Measurements from ENCODE around the gene CAMK2N1. TPM values are rescaled to one million over a fixed set of nuclear protein-coding genes. Genes with fewer than 3 reads are reported as not detected.
A peak's percentile ranks its signal among the peaks of the same experiment; 100 is the strongest.
"Not testable (repeated sequence)": the region's sequence is repeated elsewhere in the genome, so short reads cannot be mapped to it uniquely, and the experiment has no call there.

Gene CAMK2N1
- polyA plus RNA-seq, 1 donor = 5.9 TPM

GRCh38 chr1:20496725-20497383, 10.8 kb upstream of the CAMK2N1 start:
- not testable (repeated sequence) for DNase-seq

DNA sequence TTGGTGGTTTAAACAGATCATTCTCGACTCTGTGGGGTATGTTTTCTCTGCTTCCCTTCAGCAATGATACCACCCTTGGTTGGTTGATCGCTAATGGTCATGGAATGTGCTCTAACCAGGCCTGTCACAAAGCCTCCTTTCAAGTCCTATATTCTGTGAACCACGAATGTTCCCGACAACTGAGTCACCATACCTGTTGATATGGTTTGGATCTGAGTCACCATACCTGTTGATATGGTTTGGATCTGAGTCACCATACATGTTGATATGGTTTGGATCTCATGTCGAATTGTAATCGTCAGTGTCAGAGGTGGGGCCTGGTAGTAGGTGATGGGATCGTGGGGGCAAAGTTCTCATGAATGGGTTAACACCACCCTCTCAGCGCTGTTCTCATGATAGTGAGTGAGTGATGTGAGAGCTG, 10.2 kb upstream of the CAMK2N1 start:
- DNase-seq = no peak

DNA sequence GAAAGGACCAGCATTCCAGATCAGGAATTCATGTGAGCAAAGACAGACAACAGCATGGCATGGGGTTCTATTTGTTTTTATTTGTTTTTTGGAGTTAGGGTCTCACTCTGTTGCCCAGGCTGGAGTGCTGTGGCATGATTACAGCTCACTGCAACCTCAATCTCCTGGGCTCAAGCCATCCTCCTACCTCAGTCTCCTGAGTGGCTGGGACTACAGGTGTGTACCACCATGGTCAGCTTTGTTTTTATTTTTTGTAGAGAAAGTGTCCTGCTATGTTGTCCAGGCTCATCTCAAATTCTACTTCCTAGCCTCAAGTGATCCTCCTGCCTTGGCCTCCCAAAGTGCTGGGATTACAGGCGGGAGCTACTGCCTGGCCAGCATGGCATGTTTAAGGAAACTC, 9.7 kb upstream of the CAMK2N1 start:
- no peak for DNase-seq

- DNase-seq = no peak
Measured at GRCh38 chr1:20494609-20495311, 8.8 kb upstream of the CAMK2N1 start.

DNA sequence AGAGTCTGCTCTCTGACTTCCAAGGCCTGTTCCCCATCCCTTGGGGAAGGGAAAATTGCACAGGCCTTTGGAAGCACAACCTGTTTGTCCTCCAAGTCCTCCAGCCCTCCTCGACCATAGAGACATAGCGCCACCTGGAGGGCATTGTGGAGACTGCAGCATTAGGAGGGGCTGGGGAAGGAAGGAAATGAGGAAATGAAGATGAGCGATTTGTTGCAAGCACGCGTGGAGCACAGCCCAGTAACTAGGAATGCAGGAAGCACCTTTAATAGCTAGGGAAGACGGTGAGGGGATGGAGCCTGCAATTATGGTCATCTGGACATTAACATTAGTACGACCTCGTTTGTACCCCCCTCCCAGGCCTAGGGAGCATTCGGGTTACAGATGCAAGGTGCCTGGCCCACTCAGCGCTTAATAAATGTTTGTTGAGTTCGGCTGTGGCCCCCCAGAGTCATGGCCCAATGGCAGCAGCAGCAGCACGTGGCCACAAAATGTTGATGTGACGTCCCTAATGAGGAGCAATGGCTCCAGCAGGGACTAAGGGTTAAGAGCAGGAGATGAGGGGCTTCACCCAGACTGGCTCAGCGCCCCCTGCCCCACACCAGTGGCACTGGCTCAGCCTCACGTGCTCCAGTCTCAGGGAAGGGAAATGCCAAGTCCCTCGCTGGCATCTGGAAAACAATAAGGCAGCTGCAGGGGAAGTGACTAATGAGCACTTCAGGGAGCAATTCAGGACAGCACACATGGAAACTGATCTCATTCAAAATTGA, 8.0 kb upstream of the CAMK2N1 start:
- DNase-seq = peak; percentile 86

- no peak for DNase-seq
Measured at GRCh38 chr1:20493309-20493708, 7.3 kb upstream of the CAMK2N1 start.

DNA sequence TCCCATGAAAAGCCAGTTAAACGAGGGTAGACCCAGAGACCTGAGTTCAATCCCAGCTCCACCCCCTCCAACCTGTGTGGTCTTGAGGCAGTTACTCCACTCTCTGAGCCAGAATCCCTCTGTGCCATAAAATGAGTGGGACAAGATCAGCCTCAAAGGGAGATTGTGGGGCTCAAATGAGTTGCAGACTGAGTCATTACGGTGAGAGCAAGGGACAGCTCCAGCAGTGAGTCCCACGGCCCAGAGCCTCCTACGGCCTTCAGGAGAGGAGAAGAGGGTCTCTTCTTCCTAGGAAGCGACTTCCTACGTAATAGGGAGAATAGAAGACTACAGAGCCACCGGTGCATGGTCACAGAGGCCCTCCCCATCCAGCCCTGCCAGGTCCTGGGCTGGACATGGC, 6.7 kb upstream of the CAMK2N1 start:
- no peak for DNase-seq

- DNase-seq = no peak
Measured at GRCh38 chr1:20491866-20492265, 5.9 kb upstream of the CAMK2N1 start.

GRCh38 chr1:20491178-20491577, 5.2 kb upstream of the CAMK2N1 start:
- no peak for DNase-seq

GRCh38 chr1:20487236-20487590, 1.2 kb upstream of the CAMK2N1 start:
- DNase-seq = no peak

DNA sequence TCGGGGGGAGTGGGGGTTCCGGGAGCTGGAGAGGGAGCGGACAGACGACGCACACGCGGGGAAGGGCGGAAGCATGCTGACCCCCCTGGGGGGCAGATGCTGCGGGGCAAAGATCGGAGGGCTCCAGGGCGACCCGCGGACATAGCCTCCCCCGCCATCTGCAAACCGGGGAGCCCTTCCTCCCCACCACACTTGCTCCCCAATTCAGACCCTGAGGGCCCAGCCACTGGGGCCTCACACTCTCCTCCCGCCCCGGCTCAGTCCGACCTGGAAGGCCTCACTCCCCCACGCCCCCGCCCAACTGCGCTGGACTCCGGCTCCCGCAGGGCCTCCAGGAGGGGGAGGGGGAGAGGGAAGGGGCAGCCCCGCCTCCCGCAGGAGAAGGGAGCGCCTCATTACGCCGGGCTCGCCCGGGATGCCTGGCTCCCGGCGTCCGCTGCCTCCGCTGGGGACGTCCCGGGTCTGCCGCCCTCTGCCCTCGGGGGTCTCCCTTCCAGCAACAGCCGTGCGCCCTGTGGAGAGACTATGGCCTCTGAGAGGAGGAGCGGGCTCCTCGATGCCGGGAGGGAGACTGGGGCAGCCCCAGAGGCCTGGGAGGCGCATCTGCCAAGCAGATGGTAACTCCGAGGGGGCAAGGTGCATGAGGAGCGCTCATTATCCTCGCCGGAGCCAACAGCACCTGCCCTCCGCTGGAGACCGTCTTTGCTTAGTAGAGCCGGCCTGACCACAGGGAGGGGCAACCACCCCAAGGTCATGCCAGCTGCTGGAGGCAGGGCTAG, 636 bp upstream of the CAMK2N1 start:
- DNase-seq = no peak

- DNase-seq = no peak
Measured at GRCh38 chr1:20484519-20485462, 1.2 kb downstream of the CAMK2N1 start.

DNA sequence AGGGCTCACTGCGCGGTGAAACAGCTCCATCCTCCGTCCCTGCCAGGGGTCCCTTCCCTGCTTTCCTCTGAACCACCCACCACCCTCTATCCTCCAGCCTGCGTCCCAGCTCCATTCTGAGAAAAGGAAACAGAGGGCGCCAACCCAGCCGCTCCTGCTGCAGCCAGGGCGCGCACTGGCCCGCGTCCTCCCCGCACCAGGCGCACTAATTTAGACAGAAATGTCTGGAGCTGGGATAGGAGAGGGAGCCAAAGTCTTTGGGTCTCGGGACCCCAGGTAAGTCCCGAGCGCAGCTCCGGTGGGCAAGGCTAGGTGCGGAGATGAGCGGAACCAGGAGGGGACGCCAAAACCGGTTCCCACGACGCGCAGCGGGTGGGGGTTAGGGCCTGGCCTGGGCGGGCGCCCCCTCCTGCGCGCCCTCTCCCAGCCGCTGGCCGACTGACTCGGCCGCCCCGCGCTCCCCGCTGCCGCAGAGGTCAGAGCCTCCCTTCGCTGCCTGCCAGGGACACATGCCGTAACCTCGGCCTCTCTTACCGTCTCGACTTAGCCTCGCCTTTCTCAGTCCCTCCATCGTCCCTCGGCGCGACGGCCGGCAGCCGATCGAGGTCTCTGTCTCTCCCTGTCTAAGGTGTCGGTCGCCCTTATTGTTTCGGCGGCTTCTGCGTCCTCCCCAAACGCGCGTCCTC, 2.0 kb downstream of the CAMK2N1 start:
- DNase-seq = no peak

DNA sequence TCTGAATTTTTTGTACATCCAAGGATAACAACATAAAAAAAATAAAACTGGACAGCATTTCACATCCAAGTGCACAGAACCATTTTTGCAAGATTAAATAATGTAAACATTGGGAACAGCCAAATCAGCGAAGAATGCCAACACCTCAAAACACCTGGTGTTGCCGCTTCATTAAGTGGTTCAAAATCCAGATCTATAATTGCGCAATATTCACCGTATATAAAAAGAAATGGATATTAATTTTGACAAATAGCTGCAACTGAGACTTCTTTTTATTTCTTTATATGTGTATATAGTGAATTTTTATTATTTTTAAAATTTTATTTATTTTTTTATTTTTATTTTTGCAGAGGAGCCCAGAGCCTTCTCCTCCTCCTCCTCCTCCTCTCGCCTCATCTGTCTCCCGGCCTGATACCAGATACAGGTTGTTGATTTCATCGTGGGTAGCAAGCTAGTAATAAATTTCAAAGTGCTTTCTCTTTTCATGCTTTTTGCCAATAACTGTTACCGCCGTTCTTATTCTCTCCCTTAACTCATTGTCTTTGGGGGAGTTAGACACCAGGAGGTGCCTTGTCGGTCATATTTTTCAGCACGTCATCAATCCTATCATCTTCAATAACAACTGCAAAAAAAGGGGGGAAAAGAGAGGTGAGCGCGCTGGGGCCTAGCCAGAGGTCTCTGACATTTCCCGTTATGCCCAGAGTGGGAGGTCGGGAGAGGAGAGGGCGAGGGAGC, 2.7 kb downstream of the CAMK2N1 start:
- no peak for DNase-seq

DNA sequence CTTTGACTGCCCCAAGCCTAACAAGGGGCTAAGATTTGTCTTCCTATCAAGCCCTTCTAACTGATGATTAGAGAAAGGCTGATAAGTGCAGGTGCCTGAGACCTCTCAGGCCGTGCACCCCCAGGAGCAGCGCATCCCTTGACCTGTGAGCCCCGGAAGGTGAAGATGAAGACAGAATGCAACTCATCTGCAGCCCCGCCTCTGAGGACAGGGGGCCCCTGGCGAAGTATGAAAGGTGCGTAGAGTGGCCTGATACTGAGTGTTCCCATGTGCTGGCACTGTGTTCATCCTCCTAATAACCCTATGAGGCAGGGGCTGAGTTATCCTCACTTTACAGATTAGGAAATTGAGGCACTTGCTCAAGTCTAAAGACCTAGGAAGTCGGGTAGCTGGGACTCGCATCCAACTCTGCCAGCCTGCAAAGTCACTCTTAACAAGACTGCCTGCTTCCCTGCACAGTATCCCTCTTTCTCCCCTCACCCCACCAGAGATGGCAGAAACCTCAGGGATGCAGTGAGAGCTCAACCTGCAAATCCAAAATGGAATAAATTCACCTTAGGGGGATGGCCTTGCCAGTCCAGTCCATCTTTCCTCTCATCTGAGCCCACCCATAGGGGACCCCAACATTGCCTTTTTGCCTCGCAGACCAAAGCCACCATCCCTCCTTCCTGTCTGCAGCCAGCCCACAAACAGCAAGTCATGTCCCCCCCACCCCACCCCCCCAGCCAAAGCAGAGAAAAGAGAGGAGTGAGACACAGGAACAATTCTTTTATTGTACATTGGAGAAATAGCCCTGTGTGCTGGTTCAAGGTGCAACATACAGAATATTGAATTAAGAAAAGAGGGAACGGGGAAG, 4.1 kb downstream of the CAMK2N1 start:
- DNase-seq = no peak

DNA sequence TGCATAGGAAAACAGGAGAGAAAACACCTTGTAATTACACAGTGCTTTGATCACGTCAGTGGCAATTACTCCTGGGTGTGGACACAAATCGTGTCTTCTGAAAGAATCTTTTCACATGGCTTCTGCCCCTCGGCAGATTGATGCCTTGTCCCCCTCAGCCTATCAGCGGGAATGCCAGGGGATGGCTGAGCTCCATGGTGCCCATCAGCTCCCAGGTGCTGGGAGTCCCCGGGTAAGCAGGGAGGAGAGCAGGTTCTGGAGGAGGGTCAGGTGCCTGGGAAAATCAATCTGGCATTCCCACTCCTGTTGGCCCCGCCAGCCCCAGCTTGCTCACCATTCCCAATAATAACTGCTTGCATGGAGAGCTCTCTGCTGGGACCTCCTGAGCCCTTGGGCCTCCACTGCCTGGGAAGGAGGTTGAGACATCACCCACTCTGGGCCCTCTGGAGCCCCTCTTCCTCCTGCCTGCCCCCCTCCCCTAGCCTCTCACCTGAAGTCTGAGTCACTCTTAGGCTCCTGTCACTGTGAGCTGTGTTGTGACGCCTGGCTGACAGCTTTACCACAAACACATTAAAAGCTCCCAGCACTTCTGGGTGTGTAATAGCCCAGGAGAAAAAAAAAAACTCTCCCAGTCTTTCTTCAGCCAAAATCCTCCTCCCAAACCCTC, 4.9 kb downstream of the CAMK2N1 start:
- no peak for DNase-seq

GRCh38 chr1:20480243-20480944, 5.6 kb downstream of the CAMK2N1 start:
- DNase-seq = no peak

- DNase-seq = no peak
Measured at GRCh38 chr1:20479840-20480239, 6.2 kb downstream of the CAMK2N1 start.

All from hindlimb muscle (tissue), 1 donor.